Loucy (cell line): Measurements from ENCODE around the gene OR2A2.

Experiments
- CTCF ChIP-seq: fragments of 200-600 bp; sonication (generic); conservative IDR thresholded peaks from 2 replicates; pipeline ENCODE4 v1.5.1; 2014; ENCODE audit warnings: mild to moderate bottlenecking, antibody characterized with exemption, low read length
- EZH2phosphoT487 ChIP-seq: fragments of 200-600 bp; IDR thresholded peaks from 2 replicates; pipeline ENCODE4 v1.6.1; 2018; ENCODE audit warnings: antibody characterized with exemption, mild to moderate bottlenecking, moderate library complexity, borderline replicate concordance

DNA sequence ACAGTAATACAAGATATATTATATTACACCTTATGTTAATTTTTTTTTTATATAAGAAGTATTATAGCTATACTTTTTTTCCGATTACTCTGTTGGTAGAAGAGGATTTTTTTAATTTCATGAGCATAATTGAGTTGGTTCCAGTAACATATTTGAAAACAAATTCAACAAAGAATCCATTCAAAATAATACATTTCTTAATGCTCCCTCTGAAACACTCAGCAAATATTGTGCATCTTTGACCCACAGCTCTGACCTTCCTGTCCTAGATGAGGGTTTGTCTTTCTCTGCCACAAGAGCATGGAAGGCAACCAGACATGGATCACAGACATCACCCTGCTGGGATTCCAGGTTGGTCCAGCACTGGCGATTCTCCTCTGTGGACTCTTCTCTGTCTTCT is at the start of gene OR2A2:
- no peak for TF ChIP-seq CTCF
- no peak for TF ChIP-seq EZH2phosphoT487
